HPDE6-E6E7 (cell line): ENCODE results near the gene ANP32E.
"Not testable (repeated sequence)": the region's sequence is repeated elsewhere in the genome, so short reads cannot be mapped to it uniquely, and the experiment has no call there.

Experiments used
- DNase-seq: peaks from one replicate; pipeline ENCODE4 v3.0.0; 2011; ENCODE audit warnings: missing footprints; ENCODE audit errors: extremely low spot score

The ANP32E gene

GRCh38 chr1:150257624-150258585 lies 22.0 kb upstream of the ANP32E start, which contains the start of gene CA14:
TSS of gene CA14 (plus strand) at chr1:150257774. CDS start at chr1:150258129, 355 bp downstream.
- no peak for DNase-seq

GRCh38 chr1:150256554-150257341 lies 20.8 kb upstream of the ANP32E start:
- DNase-seq, result no peak

DNA sequence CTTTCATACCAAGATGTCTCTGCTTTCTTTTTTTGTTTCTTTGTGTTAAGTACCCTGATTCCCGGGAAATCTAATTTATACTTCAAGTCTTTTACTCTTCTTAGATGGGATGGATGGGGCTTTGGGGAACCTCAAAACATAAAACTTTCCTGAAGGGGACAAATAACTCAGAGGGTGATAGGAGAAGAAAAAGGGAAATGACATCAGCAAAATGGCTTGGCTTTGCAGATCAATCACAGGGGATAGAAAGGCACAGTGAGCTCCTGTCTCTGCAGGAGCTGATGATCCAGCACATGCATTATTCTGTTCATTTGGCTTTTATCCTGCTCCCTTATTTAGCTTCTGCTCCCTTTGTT lies 20.3 kb upstream of the ANP32E start:
- DNase-seq, result no peak

GRCh38 chr1:150249936-150250335 lies 14.0 kb upstream of the ANP32E start:
- no peak for DNase-seq

DNA sequence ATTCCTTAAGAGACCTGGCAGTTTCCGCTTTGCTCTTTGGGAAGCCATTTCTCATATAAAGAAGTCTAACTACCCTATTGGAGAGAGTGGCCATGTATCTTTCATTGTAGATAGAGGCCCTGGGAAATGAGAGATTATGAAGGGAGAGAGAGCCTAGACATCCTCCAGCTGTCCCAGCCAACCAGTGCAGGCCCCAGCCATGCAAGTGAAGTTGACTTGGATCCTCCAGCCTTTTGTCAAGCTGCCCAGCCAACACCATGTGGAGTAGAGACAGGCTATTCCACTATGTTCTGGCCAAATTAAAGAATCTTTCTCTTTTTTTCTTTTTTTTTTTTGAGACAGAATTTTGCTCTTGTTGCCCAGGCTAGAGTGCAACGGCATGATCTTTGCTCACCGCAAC lies 7.1 kb upstream of the ANP32E start:
- no peak for DNase-seq

DNA sequence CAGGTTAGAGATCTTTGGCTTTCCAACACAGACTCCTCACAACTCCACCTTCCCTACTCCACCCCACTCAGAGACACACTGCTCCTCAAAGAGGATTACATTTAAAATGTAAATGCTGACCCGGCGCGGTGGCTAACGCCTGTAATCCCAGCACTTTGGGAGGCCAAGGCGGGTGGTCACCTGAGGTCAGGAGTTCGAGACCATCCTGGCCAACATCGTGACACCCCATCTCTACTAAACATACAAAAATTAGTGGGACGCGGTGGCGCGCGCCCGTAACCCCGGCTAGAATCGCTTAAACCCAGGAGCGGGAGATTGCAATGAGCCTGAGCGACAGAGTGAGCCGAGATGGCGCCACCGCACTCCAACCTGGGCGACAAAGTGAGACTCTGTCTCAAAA lies 1.8 kb upstream of the ANP32E start:
- no peak for DNase-seq

GRCh38 chr1:150237176-150237575 lies 1.3 kb upstream of the ANP32E start:
- DNase-seq, result not testable (repeated sequence)

GRCh38 chr1:150236614-150237100 lies 745 bp upstream of the ANP32E start:
- DNase-seq, result no peak

GRCh38 chr1:150235294-150235851 lies 539 bp downstream of the ANP32E start:
- DNase-seq, result no peak

DNA sequence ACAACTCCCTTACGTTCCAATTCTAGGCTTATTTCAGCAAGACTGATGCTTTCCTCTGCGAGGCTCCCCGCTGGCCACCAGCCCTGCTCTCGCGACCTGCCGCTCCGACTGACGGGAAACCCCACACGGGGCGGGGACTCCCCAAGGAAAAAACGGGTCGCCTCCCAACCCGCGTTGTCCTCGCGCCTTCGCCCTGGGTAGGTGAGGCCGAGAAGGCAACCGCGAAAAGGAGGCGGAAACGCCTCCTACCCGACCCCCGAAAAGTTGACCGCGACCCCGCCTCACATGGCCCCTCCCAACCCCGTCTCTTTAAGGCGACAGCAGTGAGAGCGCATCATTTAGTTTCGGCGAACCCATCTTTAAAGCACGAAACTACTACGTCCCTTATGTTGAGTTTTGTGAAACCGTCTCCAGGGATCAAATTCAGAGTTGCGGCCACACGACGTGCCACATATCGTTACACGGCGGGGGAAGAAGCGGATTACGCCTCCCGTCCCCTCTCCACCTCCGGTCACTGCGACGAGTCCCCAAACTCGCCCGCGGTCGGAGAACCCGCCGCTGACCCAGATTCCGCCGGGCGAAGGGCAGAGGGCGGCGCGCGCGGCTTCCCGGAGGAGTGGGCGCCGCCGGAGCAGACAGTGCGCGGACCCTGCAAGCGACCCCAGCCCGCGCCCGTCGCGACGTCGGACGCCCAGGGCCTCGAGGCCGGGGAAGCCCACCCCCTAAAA lies 1.2 kb downstream of the ANP32E start:
- peak; percentile 63 for DNase-seq

- DNase-seq, result no peak
Observed at GRCh38 chr1:150234309-150234565, 1.7 kb downstream of the ANP32E start.

GRCh38 chr1:150233359-150234308 lies 2.3 kb downstream of the ANP32E start:
- DNase-seq, result no peak

GRCh38 chr1:150232921-150233320 lies 3.0 kb downstream of the ANP32E start:
- DNase-seq, result not testable (repeated sequence)

DNA sequence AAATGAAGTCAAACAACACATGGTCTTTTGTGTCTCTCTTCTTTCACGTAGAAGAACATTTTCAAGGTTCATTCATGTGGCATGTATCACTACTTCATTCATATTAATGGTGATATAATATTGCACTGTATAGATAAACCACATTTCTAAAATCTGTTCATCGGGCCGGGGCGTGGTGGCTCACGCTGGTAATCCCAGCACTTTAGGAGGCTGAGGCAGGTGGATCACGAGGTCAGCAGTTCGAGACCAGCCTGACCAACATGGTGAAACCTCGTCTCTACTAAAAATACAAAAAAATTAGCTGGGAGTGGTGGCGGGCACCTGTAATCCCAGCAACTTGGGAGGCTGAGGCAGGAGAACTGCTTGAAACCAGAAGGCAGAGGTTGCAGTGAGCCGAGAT lies 7.7 kb downstream of the ANP32E start:
- not testable (repeated sequence) for DNase-seq

DNA sequence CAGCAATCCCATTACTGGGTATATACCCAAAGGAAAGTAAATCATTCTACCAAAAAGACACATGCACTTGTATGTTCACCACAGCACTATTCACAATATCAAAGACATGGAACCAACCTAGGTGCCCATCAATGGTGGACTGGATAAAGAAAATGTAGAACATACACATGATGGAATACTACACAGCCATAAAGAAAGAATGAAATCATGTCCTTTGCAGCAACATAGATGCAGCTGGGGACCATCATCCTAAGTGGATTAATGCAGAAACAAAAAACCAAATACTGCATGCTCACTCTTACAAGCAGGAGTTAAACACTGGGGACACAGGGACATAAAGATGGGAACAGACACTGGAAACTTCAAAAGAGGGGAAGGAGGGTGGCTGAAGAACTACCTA lies 8.7 kb downstream of the ANP32E start:
- no peak for DNase-seq

DNA sequence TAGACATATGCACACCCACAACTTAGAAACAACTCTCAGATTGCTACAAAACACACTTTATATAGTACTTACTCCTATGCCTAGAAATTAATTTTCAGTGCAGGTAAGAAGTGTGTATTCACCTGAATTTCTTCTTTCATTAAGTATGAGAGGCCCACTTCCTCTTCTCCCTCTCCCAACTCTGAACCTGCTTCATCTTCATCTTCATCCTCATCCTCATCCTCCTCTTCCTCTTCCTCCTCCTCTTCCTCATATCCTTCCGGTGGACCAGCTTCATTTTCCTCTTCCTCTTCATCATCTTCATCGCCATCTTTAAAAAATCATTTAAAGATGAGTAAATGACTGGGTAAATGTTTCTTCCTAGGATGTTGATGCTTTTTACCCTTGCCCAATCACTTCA lies 9.4 kb downstream of the ANP32E start:
- no peak for DNase-seq

DNA sequence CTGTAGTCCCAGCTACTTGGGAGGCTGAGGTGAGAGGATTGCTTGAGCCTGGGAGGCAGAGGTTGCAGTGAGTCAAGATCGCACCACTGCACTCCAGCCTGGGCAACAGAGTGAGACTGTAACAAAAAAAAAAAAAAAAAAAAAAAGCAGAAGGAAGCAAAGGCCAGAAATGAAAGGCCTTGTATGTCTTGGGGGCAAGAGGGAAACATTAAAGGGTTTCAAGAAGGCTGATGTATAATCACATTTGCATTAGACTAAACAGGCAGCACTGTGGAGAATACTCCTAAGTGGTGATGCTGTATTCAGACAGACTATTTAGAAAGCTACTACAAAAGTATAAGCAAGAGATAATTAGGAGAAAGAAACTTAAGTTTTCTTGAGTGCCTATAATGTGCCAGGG lies 10.4 kb downstream of the ANP32E start:
- no peak for DNase-seq

- no peak for DNase-seq
Observed at GRCh38 chr1:150224983-150225382, 10.9 kb downstream of the ANP32E start.

DNA sequence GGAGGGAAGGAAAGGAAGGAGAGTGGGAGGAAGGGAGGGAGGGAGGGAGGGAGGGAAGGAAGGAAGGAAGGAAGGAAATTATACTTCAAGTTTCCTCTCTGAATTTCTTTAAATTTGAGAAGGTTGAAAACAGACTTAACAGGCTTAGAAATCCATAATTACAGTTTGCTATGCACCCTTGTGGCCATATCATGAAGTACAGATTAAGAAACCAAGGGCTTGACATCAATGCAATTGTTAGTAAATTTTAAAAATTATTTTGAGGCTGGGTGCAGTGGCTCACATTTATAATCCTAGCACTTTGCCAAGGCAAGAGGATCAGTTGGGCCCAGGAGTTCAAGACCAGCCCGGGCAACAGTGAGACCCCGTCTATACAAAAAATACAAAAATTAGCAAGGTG lies 14.4 kb downstream of the ANP32E start:
- DNase-seq, result peak; percentile 10

DNA sequence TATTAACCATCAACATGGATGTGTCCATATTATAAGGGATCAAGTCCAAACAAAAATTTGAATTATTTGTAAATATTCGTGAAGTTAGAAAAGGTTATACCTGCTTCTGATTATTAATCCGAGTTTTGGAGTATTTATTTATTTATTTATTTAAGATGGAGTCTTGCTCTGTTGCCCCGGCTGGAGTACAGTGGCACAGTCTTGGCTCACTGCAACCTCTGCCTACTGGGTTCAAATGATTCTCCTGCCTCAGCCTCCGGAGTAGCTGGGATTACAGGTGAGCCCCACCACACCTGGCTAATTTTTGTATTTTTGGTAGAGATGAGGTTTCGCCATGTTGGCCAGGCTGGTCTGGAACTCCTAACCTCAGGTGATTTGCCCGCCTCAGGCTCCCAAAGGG lies 20.1 kb downstream of the ANP32E start:
- not testable (repeated sequence) for DNase-seq
